ENCODE data around the gene CTIF. TPM values are rescaled to one million over a fixed set of nuclear protein-coding genes. Genes with fewer than 3 reads are reported as not detected.

CTIF gene
- total and polyA plus RNA-seq, 12 donors = 20.5 to 159 (median 57.0) TPM

GRCh38 chr18:48825101-48825745 is 286.4 kb downstream of the CTIF start:
- H3K9me3 ChIP-seq (replicated peaks in 1 of 3) = no peaks in the 10 kb centered on the region
- no peak for TF ChIP-seq POLR2A (IDR thresholded peaks at IDR 0.05)
- H3K27ac ChIP-seq = peak overlapping the region in 2 of 5 donors; percentile 39 to 81
- peaks cover 0 to 40% of the 10 kb centered on the region in 2 donors for H3K4me1 ChIP-seq (replicated peaks in 1 of 2)
- no peaks in the 10 kb centered on the region for H3K27me3 ChIP-seq
- no peak overlapping the region for H3K4me3 ChIP-seq
- peak in 4 of 7 donors; percentile 9 to 55 (median 18) for DNase-seq
- WGBS, 4 donors = 58 to 69% (median 66%) methylated on average over 6 of the region's 6 CpGs
- intact Hi-C loops (cut with DNase I) = no loop called here
- H3K36me3 ChIP-seq (replicated peaks in 1 of 2) = peaks cover 0 to 1% of the 10 kb centered on the region in 2 donors

GRCh38 chr18:48826271-48826670 is 287.4 kb downstream of the CTIF start:
- intact Hi-C loops (cut with DNase I) = no loop called here
- Histone ChIP-seq H3K4me3 (no peak overlapping the region), H3K36me3 (replicated peaks in 1 of 2) (no peaks in the 10 kb centered on the region), H3K27ac (peak overlapping the region in 1 of 5 donors; percentile 81), H3K4me1 (replicated peaks in 1 of 2) (peaks cover 0 to 43% of the 10 kb centered on the region in 2 donors), H3K9me3 (replicated peaks in 1 of 3) (no peaks in the 10 kb centered on the region), H3K27me3 (no peaks in the 10 kb centered on the region)
- no peak for TF ChIP-seq POLR2A (IDR thresholded peaks at IDR 0.05)
- TF ChIP-seq CTCF (IDR thresholded peaks at IDR 0.05) = no peak
- DNase-seq = peak in 4 of 7 donors; percentile 5 to 35 (median 9)
- 86 to 88% (median 87%) methylated on average over 7 of the region's 7 CpGs for WGBS, 4 donors

- intact Hi-C loops (cut with DNase I) = no loop called here
- no peaks in the 10 kb centered on the region for H3K9me3 ChIP-seq (replicated peaks in 1 of 3)
- no peak overlapping the region for H3K4me3 ChIP-seq
- no peaks in the 10 kb centered on the region for H3K27me3 ChIP-seq
- peaks cover 0 to 43% of the 10 kb centered on the region in 2 donors for H3K4me1 ChIP-seq (replicated peaks in 1 of 2)
- 91 to 96% (median 94%) methylated on average over 8 of the region's 8 CpGs for WGBS, 4 donors
- TF ChIP-seq CTCF (IDR thresholded peaks at IDR 0.05) (no peak), POLR2A (IDR thresholded peaks at IDR 0.05) (no peak)
- DNase-seq = peak in 4 of 7 donors; percentile 6 to 18 (median 6)
- peak overlapping the region in 2 of 5 donors; percentile 50 to 81 for H3K27ac ChIP-seq
- no peaks in the 10 kb centered on the region for H3K36me3 ChIP-seq (replicated peaks in 1 of 2)
Measured at GRCh38 chr18:48826806-48827205, 288.0 kb downstream of the CTIF start.

GRCh38 chr18:48827291-48828193 is 288.7 kb downstream of the CTIF start:
- H3K27me3 ChIP-seq = no peaks in the 10 kb centered on the region
- WGBS, 4 donors = 60 to 68% (median 63%) methylated on average over 21 of the region's 21 CpGs
- H3K4me3 ChIP-seq = no peak overlapping the region
- no peak for TF ChIP-seq CTCF (IDR thresholded peaks at IDR 0.05)
- H3K9me3 ChIP-seq (replicated peaks in 1 of 3) = no peaks in the 10 kb centered on the region
- intact Hi-C loops (cut with DNase I) = no loop called here
- peak in 4 of 7 donors; percentile 11 to 50 (median 14) for DNase-seq
- peak overlapping the region in 3 of 5 donors; percentile 5 to 81 (median 50) for H3K27ac ChIP-seq
- peaks cover 0 to 47% of the 10 kb centered on the region in 2 donors for H3K4me1 ChIP-seq (replicated peaks in 1 of 2)
- H3K36me3 ChIP-seq (replicated peaks in 1 of 2) = no peaks in the 10 kb centered on the region
